ENCODE results near the gene HSD3B2. TPM values are rescaled to one million over a fixed set of nuclear protein-coding genes. Genes with fewer than 3 reads are reported as not detected.

The HSD3B2 gene
- total and polyA plus RNA-seq, 2 of the 8 experiments (the other 6 are each of a cell fraction or from before 2014, with no cell fraction given) = not detected

DNA sequence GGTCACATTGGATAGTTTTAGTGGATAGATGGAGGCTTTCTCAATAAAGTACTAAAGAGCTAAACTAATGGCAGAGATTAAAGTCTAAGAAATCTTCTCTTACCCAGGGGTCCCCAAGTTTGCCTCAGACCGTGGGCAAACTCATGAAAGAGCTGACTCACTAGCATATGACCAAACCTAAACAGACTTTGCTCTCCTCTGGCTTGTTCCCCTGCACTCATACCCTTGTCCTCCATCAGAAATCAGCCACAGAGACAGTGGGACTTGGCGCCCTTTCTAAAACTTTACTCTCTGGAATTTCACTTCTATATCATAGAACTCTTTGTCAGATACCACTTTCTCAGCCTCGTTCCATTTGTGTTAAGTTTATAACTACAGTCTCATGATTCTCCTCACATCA is 17.0 kb upstream of the HSD3B2 start:
- POLR2A ChIA-PET (ENCODE audit: partially characterized antibody) = no interaction called here
- FAIRE-seq = no peak

More for the DNA sequence above, 17.0 kb upstream of the HSD3B2 start:
- DNase-seq (ENCODE audit: low read depth in 1 of 2, low spot score in 2 of 2) = no peak
- Histone ChIP-seq H3K9ac (replicated peaks in 1 of 4; ENCODE audit: extremely low read depth in 1 of 4, low read depth in 3 of 4, low read length in 3 of 4) (no peak overlapping the region), H3K27me3 (replicated peaks in 1 of 4; ENCODE audit: control insufficient read depth in 3 of 4, extremely low read depth in 1 of 4, insufficient read depth in 3 of 4, low read length in 3 of 4) (no peaks in the 10 kb centered on the region), H2AFZ (ENCODE audit: low read length) (no peak overlapping the region), H3K4me3 (ENCODE audit: extremely low read depth in 1 of 4, insufficient read depth in 2 of 4, low read depth in 3 of 4, low read length in 4 of 4) (no peak overlapping the region), H3K56ac (replicated peaks; ENCODE audit: insufficient read length, low read depth, low read length) (no peak overlapping the region), H2BK12ac (ENCODE audit: low read depth, low read length) (no peak overlapping the region), H2AK5ac (ENCODE audit: low read depth, low read length) (no peak overlapping the region), H2BK120ac (replicated peaks; ENCODE audit: low read depth, low read length) (no peak overlapping the region), H3K4me2 (ENCODE audit: insufficient read depth in 1 of 2, low read depth in 2 of 2, low read length in 2 of 2) (no peak overlapping the region), H3K14ac (ENCODE audit: insufficient read length) (no peak overlapping the region), H3K27ac (ENCODE audit: low read depth, low read length) (no peak overlapping the region), H3K79me2 (ENCODE audit: control insufficient read depth in 1 of 2, insufficient read depth in 2 of 2, low read length in 2 of 2) (no peaks in the 10 kb centered on the region), H3K9me3 (ENCODE audit: insufficient read depth in 2 of 2, low read depth in 1 of 2, low read length in 1 of 2) (no peaks in the 10 kb centered on the region), H2BK20ac (ENCODE audit: low read length) (no peak overlapping the region), H3K79me1 (ENCODE audit: low read depth, low read length) (no peaks in the 10 kb centered on the region), H3K4me1 (replicated peaks in 1 of 4; ENCODE audit: control insufficient read depth in 3 of 4, insufficient read depth in 4 of 4, low read length in 3 of 4) (no peaks in the 10 kb centered on the region), H3K18ac (ENCODE audit: extremely low read depth, low read length) (no peak overlapping the region), H4K8ac (ENCODE audit: extremely low read depth, insufficient read depth, low read length) (no peak overlapping the region), H4K91ac (replicated peaks; ENCODE audit: insufficient read length, low read length) (no peak overlapping the region), H3K23ac (ENCODE audit: insufficient read length) (no peak overlapping the region), H2BK5ac (ENCODE audit: low read depth, low read length) (no peak overlapping the region), H2BK15ac (ENCODE audit: low read length) (no peak overlapping the region), H3K4ac (replicated peaks; ENCODE audit: insufficient read length, low read depth, low read length) (no peak overlapping the region), H3K36me3 (ENCODE audit: control insufficient read depth in 2 of 4, insufficient read depth in 4 of 4, low read length in 3 of 4) (no peaks in the 10 kb centered on the region), H4K20me1 (replicated peaks in 1 of 2; ENCODE audit: control insufficient read depth in 1 of 2, insufficient read depth in 2 of 2, low read length in 2 of 2) (no peaks in the 10 kb centered on the region), H3K23me2 (ENCODE audit: low read depth, low read length) (no peaks in the 10 kb centered on the region), H4K5ac (ENCODE audit: insufficient read length, low read depth, low read length) (no peak overlapping the region)
- CTCF ChIA-PET (ENCODE audit: partially characterized antibody) = interaction anchor here (0.8 kb wide), 1 partner anchor 27 kb away, joined by 3 read pairs; no protein-coding TSS in a partner anchor
- 87% methylated on average over 3 of the region's 3 CpGs; no CpG with 5 or more reads in 1 of the 2 experiments for WGBS, 2 experiments (ENCODE audit: extremely low coverage in 1 of 2, insufficient coverage in 1 of 2, insufficient read length in 1 of 2, insufficient replicate concordance in 2 of 2, low coverage in 1 of 2, low lambda C conversion rate in 2 of 2, missing lambda C conversion rate in 1 of 2)
- TF ChIP-seq RFX5 (IDR thresholded peaks at IDR 0.05; ENCODE audit: borderline replicate concordance, low read depth, low read length) = no peak

All from H1 (cell line).